Ramos (cell line): ENCODE data around the gene IRF1.

Experiments
- in situ Hi-C: fragments of 300-500 bp; cut with MboI; formaldehyde crosslinking; loops from one replicate; pipeline ENCODE4 v1.14.3; 2022; ENCODE audit warnings: low sequenced_read_pairs; ENCODE audit not compliant: unreplicated experiment

IRF1 gene

GRCh38 chr5:132490484-132491367 is at the start of gene IRF1:
Gene IRF1 (minus strand): TSS chr5:132490773. CDS start chr5:132489478, 1,295 bp downstream.
- in situ Hi-C loops: loop anchor here (5.0 to 25.0 kb wide), 2 partner anchors 73 to 853 kb away; partner anchors contain the start of gene RAPGEF6

GRCh38 chr5:132540149-132540548 is 49.6 kb upstream of the IRF1 start:
- in situ Hi-C loops: no loop called here

GRCh38 chr5:132539716-132540115 is 49.1 kb upstream of the IRF1 start:
- in situ Hi-C loops: no loop called here

GRCh38 chr5:132530946-132531345 is 40.4 kb upstream of the IRF1 start:
- in situ Hi-C loops: no loop called here

- in situ Hi-C loops: loop anchor here (5.0 kb wide), 1 partner anchor 288 kb away; no protein-coding TSS in a partner anchor
Observed at GRCh38 chr5:132528866-132529634, 38.5 kb upstream of the IRF1 start.

- in situ Hi-C loops: loop anchor here (5.0 kb wide), 1 partner anchor 289 kb away; no protein-coding TSS in a partner anchor
Observed at GRCh38 chr5:132528021-132528420, 37.4 kb upstream of the IRF1 start.

GRCh38 chr5:132526974-132527564 is 36.5 kb upstream of the IRF1 start:
- in situ Hi-C loops: loop anchor here (5.0 kb wide), 1 partner anchor 290 kb away; no protein-coding TSS in a partner anchor

- in situ Hi-C loops: loop anchor here (5.0 kb wide), 1 partner anchor 291 kb away; no protein-coding TSS in a partner anchor
Observed at GRCh38 chr5:132526290-132526973, 35.9 kb upstream of the IRF1 start.

- in situ Hi-C loops: loop anchor here (5.0 kb wide), 1 partner anchor 292 kb away; no protein-coding TSS in a partner anchor
Observed at GRCh38 chr5:132525299-132525724, 34.7 kb upstream of the IRF1 start.

GRCh38 chr5:132524877-132525276 is 34.3 kb upstream of the IRF1 start:
- in situ Hi-C loops: loop anchor here (5.0 to 25.0 kb wide), 2 partner anchors 263 to 292 kb away; partner anchors contain the start of gene PDLIM4

- in situ Hi-C loops: loop anchor here (25.0 kb wide), 1 partner anchor 260 kb away; the partner anchor contains the start of gene PDLIM4
Observed at GRCh38 chr5:132522067-132522466, 31.5 kb upstream of the IRF1 start.

GRCh38 chr5:132513618-132514336 is 23.2 kb upstream of the IRF1 start:
- in situ Hi-C loops: loop anchor here (25.0 kb wide), 1 partner anchor 251 kb away; the partner anchor contains the start of gene PDLIM4

GRCh38 chr5:132510076-132510475 is 19.5 kb upstream of the IRF1 start:
- in situ Hi-C loops: loop anchor here (25.0 kb wide), 1 partner anchor 248 kb away; the partner anchor contains the start of gene PDLIM4

- in situ Hi-C loops: loop anchor here (10.0 to 25.0 kb wide), 2 partner anchors 244 to 441 kb away; partner anchors contain the start of genes IL3 and PDLIM4
Observed at GRCh38 chr5:132506094-132506692, 15.6 kb upstream of the IRF1 start.

- in situ Hi-C loops: loop anchor here (10.0 to 25.0 kb wide), 2 partner anchors 243 to 441 kb away; partner anchors contain the start of genes IL3 and PDLIM4
Observed at GRCh38 chr5:132505641-132506040, 15.1 kb upstream of the IRF1 start.

- in situ Hi-C loops: loop anchor here (5.0 to 25.0 kb wide), 3 partner anchors 117 to 440 kb away; partner anchors contain the start of genes IL3 and PDLIM4
Observed at GRCh38 chr5:132504746-132505145, 14.2 kb upstream of the IRF1 start.

- in situ Hi-C loops: loop anchor here (5.0 to 25.0 kb wide), 3 partner anchors 116 to 438 kb away; partner anchors contain the start of genes IL3 and PDLIM4
Observed at GRCh38 chr5:132503244-132503643, 12.7 kb upstream of the IRF1 start.
